GM10847 (cell line): ENCODE data around the gene SPN.

Source experiments
- POLR2A ChIP-seq: IDR thresholded peaks from 2 replicates; pipeline ENCODE4 v1.6.1; 2011; ENCODE audit not compliant: insufficient read length; ENCODE audit errors: extremely low read depth

SPN gene

DNA sequence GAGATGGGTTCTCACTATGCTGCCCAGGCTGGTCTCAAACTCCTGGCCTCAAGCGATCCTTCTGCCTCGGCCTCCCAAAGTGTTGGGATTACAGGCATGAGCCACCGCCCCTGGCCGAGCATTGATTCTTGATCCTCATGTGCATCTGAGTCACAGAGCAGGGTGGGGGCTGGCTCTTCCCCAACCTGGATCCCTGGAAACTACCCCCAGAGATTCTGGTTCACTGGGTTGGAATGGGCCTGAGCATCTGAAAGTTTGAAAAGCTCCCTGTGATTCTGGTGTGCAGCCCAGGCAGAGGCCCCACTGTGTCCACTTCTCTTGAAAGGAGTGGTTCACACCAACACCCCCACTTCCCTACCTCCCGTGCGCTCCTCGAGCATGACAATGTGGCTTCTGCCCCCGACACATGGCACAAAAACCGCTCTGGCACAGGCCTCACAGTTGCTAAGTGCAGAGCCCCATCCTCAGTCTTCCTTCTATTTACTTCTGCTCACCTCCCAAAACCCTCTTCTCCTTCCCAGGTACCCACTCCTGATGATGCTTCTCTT is 20.6 kb downstream of the SPN start:
- TF ChIP-seq POLR2A: no peak

DNA sequence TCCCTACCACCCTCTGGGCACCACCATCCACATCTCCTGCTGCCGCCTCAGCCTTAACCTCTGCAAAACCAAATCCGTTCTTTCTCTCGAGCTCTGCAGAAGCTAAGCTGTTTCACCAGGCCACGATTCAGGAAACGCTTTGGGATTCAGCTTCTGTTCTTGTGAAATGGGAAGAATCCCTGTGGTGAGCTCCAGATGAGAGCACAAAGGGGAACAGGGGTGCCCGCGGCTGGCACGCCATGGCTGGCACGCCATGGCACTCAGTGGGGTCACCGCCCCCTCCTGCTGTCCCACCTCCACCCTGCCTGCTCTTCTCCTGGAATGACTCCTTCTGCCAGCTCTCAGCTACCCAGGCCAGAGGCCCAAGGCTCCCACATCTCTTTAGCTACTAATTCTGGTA is 21.6 kb downstream of the SPN start:
- no peak for TF ChIP-seq POLR2A

DNA sequence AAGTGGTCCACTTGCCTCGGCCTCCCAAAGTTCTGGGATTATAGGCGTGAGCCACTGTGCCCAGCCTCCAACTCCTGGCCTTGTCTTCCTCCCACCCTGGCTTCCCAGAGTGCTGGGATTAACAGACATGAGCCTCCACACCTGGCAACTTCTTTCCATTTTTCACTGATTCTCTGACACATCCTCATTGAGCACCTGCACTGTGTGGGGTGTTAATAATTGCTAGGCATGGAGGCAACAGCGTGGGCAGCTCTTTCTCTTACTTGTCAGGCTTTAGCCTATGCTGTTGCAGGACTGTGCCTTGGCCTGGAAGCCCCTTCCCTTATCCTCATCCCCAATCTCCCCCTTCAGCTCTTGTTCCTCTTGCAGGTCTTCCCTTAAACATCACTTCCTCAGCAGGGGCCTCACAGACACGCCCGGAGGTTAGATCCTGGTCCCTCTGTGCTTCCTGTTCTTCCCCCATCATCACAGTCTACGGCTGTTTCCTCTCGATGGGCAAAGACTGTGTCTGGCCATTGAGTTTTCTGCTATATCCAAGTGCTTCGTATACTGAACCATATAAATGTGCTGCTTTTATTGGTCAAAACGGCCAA is 23.8 kb downstream of the SPN start:
- TF ChIP-seq POLR2A: no peak

DNA sequence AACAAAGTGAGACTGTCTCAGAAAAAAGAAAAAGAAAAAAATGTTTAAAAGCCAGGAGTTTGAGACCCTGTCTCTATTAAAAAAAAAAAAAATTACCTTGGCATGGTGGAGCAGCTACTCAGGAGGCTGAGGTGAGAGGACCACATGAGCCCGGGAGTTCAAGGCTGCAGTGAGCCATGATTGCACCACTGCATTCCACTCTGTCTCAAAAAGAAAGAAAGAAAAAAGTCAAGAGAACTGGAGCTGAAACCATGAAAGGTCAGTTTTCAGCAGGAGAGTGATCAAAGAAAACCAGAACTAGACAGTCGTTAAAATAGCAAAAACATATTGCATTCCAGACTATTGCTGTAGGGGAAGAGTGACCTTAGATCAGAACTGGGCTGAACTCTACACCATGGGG is 24.7 kb downstream of the SPN start:
- TF ChIP-seq POLR2A: no peak

DNA sequence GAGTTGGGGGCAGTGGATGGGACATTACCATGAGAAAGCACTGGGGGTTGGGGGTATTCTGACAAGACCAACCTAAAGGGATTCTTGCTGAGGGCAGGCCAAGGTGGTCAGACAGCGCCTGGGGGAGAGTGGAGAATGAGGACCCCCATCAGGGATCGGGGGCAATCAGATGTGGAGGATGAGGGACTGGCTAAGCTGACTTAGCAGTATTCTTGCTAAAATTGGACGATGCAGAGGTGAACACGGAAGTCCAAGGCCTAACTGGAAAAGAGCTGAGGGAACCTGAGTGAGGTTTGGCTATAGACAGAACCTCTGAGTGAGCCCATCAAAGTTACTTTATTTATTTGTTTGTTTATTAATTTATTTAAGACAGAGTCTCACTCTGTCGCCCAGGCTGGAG is 25.1 kb downstream of the SPN start:
- TF ChIP-seq POLR2A: no peak

DNA sequence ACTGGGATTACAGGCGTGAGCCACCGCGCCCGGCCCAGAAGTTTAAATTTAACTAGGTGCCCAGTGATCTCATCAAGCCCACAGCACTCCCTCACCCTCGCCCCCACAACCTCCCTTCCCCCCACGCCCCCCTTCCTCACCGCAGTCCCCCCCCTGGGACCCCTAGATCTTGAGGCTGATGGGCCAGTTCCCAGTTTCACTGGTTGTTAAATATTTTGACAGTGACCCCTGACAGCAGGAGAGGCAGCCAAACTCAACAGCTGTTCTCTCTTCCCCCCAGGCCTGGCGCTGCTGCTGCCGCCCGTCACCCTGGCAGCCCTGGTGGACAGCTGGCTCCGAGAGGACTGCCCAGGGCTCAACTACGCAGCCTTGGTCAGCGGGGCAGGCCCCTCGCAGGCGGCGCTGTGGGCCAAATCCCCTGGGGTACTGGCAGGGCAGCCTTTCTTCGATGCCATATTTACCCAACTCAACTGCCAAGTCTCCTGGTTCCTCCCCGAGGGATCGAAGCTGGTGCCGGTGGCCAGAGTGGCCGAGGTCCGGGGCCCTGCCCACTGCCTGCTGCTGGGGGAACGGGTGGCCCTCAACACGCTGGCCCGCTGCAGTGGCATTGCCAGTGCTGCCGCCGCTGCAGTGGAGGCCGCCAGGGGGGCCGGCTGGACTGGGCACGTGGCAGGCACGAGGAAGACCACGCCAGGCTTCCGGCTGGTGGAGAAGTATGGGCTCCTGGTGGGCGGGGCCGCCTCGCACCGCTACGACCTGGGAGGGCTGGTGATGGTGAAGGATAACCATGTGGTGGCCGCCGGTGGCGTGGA is 31.5 kb downstream of the SPN start:
- no peak for TF ChIP-seq POLR2A

DNA sequence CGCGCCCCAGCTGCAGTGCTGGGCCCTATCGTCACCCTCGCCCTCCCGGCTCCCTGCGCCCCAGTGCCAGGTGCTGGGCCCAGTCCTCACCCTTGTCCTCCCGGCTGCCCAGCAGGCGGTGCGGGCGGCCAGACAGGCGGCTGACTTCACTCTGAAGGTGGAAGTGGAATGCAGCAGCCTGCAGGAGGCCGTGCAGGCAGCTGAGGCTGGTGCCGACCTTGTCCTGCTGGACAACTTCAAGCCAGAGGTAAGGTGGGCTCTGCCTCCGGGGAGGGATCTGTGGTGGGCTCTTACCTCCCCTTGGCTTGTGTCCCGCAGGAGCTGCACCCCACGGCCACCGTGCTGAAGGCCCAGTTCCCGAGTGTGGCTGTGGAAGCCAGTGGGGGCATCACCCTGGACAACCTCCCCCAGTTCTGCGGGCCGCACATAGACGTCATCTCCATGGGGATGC is 33.9 kb downstream of the SPN start:
- TF ChIP-seq POLR2A: no peak

DNA sequence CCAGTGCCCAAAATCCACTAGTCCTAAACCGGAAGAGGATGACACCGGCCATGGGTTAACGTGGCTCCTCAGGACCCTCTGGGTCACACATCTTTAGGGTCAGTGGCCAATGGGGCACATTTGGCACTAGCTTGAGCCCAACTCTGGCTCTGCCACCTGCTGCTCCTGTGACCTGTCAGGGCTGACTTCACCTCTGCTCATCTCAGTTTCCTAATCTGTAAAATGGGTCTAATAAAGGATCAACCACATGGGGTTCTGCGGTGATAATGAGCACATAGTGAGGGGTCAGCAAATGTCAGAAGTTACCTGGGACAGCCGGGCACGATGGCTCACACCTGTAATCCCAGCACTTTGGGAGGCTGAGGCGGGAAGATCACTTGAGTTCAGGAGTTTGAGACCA is 34.3 kb downstream of the SPN start:
- TF ChIP-seq POLR2A: no peak

DNA sequence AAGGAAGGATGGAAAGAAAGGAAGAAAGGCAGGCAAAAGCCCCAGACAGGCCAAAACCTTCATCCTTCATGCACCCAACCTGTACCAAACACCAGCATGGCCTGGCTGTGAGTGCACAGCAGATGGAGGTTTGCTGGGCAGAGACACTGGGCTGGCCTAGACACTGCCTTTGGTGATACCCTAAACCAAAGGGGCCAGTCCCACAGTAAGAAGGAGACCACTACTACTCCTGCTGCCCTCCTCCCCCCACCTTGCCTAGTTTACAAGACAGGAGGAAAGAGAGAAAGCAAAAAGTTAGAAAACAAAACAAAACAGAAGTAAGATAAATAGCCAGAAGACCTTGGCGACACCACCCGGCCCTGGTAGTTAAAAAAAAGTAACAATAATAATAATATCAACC is 35.0 kb downstream of the SPN start:
- no peak for TF ChIP-seq POLR2A

DNA sequence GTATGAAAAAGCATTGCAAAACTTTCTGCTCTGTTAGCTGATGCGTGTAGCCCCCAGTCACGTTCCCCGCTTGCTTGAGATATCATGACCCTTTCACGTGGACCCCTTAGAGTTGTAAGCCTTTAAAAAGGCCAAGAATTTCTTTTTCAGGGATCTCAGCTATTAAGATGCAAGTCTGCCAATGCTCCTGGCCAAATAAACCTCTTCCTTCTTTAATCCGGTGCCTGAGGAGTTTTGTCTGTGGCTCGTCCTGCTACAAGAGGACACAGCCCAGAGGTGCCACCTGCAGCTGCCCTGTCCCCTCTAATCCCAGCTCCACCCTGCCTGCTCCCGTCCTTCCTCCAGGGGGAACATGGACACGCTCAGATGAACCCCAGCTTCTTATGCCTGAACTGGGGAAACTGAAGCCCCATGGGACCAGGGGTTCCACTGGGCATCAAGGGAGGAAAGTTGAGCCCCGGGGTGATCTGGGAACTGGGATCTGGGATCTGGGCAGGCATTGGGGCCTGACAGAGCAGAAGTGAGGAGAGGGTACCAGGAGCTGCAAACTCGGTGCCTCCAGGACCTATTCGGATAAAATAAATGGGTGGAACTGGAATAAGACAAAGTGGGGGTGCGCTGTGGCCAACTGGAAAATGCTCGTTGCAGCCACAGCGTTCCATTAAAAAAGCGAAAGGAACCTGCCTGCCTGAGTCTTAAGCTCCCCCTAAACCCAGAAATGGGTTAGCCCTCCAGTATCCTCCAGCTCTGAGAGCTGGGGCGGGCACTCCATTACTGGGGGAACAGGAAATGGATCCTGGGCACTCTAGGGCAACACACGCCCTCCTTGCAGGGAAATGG is 35.7 kb downstream of the SPN start:
- TF ChIP-seq POLR2A: no peak

DNA sequence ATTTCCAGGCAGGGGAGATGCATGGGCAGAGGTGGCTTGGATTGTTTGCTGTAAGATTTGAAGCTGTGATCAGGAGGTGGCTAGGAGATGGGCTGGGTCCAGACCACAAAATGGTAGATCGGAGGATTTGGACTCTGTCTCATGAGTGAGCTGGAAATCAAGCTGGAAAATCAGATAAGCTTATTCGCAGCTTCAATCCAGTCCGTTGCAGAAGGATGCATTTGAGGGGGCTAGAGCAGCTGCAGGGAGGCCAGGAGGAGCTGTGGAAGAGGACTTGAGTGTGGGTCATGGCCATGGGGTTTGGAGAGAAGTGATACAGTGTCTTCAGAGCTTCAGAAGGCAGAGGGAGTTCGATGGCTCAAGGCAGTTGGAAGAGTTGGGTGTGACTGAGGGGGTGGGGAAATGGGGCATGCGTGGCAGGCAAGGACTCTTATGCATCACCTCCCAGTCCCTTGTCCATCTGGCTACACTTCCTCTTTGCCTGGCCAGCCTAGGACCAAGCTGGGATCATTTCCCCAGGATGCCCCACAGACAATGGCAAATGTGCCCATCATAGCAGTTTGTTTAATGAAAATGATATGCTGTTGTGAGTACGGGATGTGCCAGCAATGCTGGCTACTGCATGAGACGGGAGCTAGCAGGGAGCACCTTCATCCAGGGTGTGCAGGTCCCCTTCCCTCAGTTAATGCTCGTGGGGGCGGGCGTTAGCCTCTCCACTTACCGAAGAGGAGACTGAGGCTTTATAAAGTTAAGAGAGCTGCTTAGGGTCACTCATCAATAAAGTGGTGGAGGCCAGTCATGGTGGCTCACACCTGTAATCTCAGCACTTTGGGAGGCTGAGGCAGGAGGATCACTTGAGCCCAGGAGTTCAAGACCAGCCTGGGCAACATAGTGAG is 36.5 kb downstream of the SPN start:
- TF ChIP-seq POLR2A: no peak

DNA sequence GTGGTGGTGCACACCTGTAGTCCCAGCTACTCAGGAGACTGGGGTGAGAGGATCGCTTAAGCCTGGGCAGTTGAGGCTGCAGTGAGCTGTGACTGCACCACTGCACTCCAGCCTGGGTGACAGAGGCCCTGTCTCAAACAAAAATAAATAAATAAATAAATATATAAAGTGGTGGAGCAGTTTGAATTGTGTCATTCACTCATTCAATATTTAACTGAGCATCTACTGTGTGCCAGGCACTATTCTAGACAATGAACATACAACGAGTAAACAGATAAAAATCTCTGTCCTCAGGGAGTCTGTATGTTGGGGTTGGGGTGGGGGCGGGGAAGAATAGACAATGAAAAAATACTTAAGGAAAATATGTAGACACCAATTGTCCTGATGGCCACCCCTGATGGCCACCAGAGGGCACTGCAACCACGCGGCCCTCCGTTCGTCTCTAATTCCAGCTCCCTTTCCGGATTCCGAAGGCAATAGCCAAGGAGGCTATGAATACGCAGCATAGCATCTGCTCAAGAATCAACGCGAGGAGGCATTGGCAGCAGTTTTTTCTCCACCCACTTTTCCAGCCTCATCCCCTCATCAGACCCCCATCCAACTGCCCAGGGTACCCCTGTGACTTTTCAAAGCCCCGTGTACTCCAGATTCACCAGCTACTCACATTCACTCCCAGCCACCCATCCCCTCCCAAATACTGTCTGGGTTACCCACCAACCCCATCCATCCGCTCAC is 37.4 kb downstream of the SPN start:
- no peak for TF ChIP-seq POLR2A

DNA sequence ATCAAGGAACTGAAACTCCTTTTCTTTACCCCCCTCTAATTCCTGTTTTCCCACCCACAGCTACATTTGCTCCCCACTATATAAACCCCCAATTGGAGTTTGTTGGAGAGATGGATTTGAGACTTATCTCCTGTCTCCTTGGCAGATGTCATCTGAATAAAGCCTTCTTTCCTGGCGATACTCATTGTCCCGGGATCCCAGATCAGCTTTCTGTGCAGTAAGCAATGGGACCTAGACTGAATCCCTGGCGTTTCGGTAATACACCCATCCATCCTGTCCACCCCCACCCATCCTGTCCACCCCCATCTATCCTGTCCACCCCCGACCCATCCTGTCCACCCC is 38.1 kb downstream of the SPN start:
- no peak for TF ChIP-seq POLR2A

DNA sequence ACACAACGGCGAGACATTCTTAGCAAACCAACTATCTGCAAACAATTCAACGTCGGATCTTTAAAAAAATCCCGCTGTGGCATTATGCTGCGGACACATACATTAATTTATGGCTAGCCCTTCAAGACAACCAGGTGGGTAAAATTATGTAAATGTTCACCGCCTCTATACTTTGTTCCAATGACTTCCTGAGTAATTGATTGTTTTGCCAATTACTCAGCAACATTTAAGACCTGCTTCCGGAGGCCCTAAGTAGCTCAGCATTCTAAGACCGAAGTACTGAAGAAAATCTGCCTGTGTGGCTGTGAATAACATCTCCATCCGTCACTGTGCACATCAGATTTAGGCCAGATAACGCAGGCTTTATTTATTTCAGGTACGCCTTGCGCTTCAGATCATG is 39.2 kb downstream of the SPN start:
- TF ChIP-seq POLR2A: no peak

DNA sequence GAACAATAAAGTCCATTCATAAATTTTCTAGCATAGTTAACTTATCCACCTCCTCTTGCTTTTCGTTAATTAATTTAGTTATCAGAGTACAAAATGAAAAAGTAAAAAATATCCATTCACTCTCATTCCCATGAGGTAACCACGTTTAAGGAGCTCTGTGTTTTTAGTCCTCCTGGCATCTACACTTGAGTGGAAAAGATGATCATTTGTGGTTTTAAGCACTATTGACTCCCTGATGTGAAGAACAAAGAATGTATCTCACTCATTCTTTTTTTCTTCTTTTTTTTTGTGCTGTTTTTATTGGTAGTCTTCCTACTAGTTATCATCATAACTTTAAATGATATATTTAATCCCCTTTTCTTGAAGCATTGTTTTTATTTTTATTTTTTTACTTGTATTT is 42.0 kb downstream of the SPN start:
- TF ChIP-seq POLR2A: no peak
